ENCODE measurements around the gene BIN1.

BIN1 gene

DNA sequence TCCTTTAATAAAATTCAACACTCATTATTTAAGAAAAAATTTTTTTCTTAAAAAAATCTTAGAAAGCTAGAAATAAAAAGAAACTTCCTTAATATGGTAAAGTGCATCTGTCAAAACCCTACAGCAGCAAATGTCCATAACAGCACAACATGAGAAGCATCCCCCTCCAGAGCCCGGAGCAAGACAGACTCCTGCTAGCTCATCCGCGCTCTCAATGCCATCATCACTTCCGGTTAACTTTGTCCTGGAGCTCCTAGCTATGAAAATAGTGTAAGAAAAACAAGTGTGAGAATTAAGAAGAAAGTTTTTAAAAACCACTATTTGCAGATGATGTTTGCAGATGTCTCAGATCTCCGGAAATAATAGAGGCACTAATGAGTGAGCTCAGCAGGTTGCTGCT, 105.2 kb downstream of the BIN1 start:
- Histone ChIP-seq H3K27ac (no peak overlapping the region), H3K4me3 (no peak overlapping the region)
- no peak for DNase-seq (ENCODE audit: low spot score)
- TF ChIP-seq, protein P1, sequence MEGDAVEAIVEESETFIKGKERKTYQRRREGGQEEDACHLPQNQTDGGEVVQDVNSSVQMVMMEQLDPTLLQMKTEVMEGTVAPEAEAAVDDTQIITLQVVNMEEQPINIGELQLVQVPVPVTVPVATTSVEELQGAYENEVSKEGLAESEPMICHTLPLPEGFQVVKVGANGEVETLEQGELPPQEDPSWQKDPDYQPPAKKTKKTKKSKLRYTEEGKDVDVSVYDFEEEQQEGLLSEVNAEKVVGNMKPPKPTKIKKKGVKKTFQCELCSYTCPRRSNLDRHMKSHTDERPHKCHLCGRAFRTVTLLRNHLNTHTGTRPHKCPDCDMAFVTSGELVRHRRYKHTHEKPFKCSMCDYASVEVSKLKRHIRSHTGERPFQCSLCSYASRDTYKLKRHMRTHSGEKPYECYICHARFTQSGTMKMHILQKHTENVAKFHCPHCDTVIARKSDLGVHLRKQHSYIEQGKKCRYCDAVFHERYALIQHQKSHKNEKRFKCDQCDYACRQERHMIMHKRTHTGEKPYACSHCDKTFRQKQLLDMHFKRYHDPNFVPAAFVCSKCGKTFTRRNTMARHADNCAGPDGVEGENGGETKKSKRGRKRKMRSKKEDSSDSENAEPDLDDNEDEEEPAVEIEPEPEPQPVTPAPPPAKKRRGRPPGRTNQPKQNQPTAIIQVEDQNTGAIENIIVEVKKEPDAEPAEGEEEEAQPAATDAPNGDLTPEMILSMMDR (IDR thresholded peaks at IDR 0.05), result no peak

DNA sequence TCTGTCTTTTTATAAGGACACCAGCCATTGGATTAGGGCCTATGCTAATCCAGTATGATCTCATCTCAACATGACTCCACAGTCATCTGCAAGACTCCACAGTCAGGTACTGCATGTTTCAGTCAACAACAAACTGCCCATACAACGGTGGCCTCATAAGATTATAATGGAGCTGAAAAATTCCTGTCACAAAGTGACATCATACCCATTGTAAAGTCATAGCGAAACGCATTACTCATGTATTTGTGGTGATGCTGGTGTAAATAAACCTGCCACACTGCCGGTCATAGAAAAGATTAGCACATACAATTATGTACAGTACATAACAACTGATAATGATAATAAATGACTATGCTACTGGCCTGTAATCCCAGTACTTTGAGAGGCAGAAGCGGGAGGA, 106.0 kb downstream of the BIN1 start:
- DNase-seq (ENCODE audit: low spot score), result no peak
- no peak overlapping the region for H3K27ac ChIP-seq
- TF ChIP-seq, protein P1 (IDR thresholded peaks at IDR 0.05), result no peak

DNA sequence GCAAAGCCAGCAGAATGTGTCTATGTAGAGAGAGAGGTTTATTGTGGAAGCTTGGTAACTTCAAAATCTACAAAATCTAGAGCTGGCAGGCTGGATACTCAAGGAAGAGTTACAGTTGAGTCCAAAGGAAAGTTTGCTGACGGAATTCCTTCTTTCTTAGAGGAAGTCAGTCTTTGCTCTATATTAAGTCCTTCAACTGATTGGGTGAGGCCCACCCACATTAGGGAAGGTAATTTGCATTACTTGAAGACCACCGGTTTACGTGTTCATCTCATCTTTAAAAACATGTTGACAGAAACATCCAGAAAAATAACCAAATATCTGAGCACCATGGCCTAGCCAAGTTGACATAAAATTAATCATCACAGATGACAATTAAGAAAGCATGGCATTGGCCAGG, 106.8 kb downstream of the BIN1 start:
- no peak overlapping the region for H3K4me3 ChIP-seq
- TF ChIP-seq, protein P1 (IDR thresholded peaks at IDR 0.05), result no peak
- H3K27ac ChIP-seq, result no peak overlapping the region

More for the DNA sequence above, 106.0 kb downstream of the BIN1 start:
- H3K4me3 ChIP-seq, result no peak overlapping the region

DNA sequence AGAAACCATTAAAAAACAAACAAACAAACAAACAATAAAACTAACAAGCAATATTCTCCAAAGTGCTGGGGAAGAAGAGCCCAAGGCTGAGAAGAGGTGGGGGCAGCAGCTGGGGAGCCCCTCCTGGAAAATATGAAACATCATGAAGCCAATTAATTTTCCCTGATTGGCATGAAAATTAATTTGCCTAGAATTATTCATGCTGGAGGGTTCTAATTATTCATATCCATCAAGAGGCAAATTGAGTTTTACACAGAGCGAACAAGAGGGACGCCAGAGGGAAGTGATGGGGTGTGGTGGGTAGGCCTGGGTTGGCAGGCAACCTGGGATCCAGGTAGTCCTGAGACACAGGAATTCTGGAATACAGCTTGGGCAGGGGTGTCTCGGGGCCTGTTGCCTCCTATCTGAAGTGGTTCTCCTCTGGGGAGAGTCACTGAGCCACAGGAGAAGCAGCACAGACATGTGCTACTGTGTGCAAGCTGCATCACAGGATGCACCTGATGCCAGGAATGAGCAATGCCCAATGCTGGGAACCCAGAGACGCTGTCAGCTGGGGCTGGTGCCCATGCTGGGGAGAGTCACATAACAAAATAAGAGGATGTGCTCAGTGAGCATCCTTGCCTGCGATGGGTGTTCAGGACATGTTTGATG, 107.7 kb downstream of the BIN1 start:
- DNase-seq (ENCODE audit: low spot score), result no peak
- H3K4me3 ChIP-seq, result no peak overlapping the region
- TF ChIP-seq, protein P1 (IDR thresholded peaks at IDR 0.05), result no peak
- H3K27ac ChIP-seq, result no peak overlapping the region

More for the DNA sequence above, 106.8 kb downstream of the BIN1 start:
- DNase-seq (ENCODE audit: low spot score), result no peak

DNA sequence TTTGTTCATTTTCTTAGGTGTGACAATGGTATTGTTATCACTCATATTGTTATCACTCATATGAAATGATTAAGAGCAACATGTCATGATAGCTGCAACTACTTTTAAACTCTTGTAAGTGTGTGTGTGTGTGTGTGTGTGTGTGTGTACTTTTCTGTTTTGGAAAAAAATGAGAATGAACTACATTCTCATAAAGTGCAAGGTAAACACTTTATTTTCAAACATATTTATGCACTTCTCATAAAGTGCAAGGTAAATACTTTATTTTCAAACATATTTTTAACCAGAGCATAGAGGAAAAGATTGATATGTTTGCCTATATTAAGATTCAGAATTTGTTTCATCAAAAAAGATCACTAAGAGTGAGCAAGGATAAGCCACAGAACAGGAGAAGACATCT, 108.5 kb downstream of the BIN1 start:
- Histone ChIP-seq H3K27ac (no peak overlapping the region), H3K4me3 (no peak overlapping the region)
- TF ChIP-seq, protein P1 (IDR thresholded peaks at IDR 0.05), result no peak
- no peak for DNase-seq (ENCODE audit: low spot score)
